Stimulated activated CD8-positive, alpha-beta memory T cell treated with anti-CD3 and anti-CD28 coated beads, Interleukin-7, amount 100 ng/mL, for 1 hour (primary cell): Measurements from ENCODE around the gene COL23A1.
A peak's percentile ranks its signal among the peaks of the same experiment; 100 is the strongest.

ENCODE experiments used
- DNase-seq, 2 donors: peaks; one replicate each; pipeline ENCODE4 v3.0.0-alpha.2; 2020; ENCODE audit warnings: low read depth in 2 of 2

COL23A1 gene

DNA sequence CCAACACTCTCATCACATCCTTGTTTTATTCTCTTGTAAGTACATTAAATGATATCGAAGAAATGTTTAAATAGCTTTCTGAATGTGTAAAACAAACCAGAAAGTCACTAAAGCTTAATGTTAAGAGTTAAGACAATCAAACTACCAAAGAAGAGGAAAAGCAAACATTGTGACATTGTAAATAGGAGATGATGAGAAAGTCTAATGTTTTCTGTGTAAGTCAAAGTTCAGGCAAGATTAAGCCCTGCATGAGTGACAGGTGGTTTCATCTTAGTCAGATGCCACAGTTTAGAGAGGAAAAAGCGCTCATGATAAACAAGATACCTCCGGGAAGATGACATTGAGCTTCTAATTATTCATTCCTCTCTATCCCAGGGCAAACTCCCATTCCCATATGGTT lies 306.7 kb downstream of the COL23A1 start:
- no peak for DNase-seq

DNA sequence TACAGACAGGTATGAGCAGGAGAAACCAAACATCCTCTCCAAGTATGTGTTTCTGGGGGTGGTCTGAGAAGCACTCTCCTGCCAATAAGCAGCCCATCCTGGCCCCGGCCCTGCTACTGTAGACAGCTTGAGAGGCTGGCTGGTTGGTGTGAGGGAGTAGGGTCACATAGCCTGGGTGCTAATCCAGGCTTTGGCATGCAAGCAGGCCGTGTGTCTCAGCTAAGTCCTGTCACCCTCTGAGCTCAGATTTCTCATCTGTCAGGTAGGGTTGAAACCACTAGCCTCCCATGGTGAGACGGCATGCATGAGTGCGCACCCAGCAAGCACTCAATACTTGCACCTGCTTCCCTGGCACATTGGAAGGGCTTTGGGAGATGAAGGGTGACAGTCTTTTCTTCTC lies 307.8 kb downstream of the COL23A1 start:
- no peak for DNase-seq

DNA sequence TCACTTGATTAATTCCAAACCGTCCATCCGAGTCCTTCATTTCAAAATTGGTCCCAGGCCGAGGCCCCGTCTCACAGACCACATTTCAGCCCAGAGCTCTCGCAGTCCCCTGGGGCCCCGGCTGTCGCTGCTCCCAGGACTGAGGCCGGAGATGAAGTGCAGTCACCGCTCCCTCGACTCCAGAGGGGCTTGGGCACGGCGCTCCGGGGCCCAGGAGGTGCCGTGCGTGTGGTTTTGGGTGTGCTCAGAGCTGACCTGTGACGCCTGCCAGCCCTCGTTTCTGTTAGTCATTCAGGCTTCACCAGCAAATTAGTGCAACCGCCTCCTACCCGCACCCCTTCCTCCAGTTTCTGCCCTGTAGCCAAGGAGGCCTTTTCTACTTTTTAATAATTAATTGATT lies 308.9 kb downstream of the COL23A1 start:
- DNase-seq, result no peak

DNA sequence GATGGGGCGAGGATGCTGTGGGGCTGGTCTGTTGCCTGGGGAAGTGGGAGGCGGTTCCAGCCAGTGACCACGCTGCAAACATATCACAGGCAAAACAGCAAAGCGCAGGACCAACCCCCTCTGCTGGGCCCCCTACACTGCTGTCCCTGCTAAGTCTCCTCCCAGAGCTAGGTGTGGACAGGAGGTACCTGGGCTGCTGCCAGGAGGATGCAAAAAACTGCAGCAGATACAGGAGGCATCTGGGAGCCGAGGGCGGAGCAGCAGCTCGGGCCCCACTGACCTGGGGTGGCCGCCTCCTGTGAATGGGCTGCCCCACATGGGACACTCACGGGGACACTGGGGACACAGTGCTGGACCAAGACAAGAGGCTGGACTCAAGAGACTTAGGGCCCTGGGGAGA lies 309.6 kb downstream of the COL23A1 start:
- no peak for DNase-seq

DNA sequence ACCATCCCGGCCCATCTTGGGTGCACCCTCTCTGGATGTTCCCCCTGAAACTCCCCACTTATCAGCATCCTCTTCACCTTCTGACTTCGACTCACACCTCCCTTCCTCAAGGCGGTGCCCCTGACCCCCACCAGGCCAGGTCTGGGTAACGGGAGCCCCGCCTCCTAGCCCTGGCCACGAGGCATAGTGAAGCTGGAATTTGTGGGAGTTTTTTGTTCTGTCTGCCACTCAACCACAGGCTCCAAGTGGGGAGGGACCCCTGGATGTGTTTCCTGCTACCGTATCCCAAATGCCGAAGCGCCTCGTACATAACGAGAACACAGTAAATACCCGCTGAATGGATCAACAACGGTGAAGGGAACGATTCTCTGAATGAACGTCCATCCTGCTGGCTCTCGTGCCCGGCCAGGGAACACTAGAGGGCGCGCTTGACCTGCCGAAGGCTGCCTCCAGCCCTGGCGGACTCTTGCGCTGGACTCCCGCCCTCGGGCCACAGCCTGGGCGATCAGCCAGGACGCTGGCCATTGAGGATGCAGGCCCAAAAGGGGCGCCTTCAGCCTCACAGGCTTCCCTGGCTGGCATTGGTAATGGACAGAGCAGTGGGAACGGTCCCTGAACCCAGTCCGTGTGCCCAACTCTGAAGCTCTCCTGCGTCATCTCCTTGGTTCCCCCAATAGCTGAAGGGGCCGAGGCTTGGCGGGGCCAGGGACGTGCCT lies 310.3 kb downstream of the COL23A1 start:
- peak; percentile 23 to 35 for DNase-seq

DNA sequence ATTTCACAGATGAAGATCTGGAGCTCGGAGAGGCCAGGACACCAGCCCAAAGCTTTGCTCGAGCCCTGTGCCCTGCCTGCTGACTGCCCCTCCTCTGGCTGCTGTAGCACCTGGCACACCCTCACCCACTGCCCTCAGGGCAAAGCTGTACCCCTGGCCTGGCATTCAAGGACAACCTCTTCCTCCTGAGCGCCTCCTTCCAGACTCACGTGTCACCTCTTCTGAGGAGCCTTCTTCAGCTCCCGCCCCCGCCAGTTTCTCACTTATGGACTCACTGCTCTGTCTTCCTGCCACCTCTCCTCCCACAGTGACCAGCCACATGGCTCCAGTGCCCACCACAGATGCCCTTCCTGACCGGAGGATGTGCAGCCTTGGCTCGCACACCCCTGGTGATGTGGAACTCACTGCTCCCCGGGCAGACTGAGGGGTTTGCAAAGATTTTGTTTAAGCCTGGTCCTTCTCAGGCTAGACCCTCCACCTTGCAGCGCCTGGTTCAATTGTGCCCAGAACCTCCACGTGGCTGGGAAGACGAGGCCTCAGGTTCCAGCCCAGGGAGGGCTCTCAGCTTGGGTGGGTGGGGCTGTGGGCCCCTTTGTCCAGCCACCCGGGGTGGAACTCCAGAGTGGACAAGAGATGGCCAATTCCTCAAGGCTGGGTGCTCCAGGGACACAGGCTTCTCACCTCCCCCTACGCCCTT lies 311.0 kb downstream of the COL23A1 start:
- DNase-seq, result no peak

DNA sequence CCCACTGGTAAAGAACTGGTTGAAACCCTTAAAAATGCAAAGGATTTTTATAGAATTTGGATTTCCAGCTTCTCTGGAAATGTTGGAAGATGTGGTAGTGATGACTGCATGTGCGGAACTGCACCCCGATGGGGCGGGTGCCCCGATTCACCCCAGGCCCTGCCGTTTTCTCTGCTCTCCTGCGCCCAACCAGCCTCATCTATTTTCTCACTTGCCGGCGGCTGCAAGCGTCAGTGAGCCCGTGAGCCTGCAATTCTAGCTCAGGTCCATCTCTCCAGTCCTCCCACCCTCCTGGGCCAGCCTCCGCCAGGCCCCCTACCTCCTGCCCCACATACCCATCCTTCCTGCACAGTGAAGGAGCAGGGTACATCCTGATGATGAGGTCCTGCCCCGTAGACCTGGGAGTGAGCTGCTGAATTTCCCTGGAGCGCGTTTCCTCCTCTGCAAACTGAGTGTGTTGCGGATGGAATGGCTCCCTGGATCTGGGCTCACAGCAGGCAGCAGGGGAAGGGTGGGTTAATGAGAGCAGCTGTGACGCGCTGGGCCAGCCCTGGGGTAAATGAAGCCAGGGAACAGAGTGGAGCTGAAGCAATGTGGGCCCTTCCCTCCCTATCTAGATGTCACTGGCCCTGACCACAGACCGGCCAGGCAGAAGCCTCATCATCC lies 311.7 kb downstream of the COL23A1 start:
- no peak for DNase-seq

DNA sequence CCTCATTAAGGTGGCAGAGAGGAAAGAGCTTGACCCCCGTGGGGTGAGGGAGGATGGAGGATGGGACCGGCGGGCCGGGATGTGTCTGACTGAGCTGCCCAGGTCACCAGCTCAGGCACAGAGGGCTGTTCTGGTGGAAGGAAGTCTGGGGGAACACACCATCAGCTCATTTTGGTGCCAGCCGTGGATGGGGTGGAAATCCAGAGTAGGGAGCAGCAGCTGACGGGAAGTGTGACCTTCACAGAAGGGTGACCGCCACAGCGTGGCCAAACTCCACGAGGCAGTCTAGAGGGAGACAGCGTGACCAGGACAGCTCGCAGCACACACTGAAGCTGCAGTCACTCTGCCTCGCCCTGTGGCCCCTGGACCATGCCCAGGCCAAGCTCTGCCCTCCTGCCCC lies 312.3 kb downstream of the COL23A1 start:
- no peak for DNase-seq

DNA sequence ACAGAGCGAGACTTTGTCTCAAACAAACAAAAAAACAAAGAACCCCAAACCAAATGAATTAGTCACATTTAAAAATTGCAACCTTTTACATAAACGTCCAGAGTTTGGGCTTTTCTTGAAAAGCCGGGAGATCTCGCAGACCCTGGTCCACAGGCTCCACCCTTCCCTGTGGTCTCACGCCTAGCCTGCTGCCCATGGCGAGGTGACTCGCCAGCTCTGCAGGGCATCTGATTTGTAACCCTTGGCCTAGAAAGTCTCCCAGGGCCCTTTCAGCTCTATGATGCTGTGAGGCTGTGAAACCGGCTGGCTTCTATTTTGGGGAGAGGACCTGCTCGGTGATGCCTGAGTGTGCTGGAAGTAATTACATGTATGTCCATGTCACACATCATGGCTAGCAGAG lies 312.8 kb downstream of the COL23A1 start:
- no peak for DNase-seq

DNA sequence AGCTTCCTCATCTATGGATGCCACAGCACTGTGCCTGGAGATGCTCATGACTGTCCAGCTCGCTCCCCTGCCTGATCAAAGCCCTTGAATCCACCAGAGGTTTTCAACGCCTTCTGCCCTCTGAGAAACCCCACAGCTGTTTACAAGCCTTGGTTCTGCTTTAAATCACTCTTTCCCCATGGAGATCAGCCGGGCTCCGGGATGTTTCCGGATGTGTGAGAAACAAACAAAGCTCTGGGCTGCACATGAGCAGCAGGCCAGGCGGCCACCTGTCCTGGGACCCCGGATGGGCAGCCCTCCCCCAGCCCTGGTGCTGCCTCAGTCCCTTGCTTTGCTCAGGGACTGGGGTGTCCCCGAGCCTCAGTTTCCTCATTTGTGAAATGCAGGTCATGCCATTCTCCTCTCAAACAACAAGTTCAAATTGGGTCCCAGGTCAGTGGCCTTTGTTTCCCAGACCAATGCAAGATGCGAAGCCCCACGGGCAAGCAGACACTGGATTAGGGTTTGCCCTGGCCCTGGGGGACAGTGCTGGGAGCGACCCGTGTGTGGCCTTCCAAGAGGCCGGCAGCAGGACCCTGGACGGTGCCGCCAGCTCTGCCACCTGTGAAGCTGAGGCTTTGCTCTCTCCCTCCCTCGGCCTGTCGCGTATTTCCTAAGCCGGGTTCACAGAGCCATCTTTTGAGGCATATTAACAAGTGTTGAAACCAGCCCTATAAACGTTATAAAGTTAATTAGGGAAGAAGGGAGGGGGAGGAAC lies 315.2 kb downstream of the COL23A1 start:
- DNase-seq, result no peak

DNA sequence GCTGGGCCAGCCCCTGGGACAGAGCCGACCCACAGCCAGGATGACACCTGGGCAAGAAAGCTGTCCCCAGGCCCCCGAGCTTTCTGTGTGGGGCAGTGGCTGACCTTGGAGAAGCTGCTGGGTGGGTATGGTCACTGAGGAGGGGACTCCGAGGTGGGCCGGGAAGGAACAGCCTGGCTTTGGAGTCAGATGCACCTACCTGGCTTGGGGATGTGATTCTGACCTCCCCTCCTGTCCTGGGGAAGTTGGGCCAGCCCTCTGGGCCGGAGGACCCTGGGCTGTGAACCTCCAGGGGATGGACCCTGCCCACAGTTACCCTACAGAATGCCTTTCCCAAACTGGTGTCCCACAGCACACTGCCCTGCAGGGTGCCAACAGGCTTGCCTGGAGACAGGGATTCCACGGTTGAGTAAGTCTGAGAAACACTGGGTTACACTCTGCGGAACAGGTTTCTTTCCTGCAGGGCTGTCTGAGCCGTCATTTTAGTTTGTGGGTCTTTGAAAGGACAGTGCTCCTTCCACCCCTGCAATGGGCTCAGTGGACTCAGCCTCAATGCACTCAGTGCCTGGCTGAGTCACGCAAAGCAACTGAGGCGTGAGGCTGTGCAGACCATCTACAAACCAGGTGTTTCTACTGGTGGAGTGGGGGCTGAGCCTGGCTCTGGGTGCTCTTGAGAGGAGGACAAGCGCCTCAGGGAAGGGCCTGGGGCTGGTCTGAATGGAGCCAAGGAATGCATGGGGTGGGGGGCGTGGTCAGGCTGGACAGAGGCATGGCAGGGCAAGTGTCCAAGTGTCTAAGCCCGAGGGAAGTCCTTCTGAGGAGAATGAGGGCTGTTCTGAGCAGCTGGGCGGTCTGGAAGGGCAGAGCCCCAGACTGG lies 316.3 kb downstream of the COL23A1 start:
- DNase-seq, result no peak

DNA sequence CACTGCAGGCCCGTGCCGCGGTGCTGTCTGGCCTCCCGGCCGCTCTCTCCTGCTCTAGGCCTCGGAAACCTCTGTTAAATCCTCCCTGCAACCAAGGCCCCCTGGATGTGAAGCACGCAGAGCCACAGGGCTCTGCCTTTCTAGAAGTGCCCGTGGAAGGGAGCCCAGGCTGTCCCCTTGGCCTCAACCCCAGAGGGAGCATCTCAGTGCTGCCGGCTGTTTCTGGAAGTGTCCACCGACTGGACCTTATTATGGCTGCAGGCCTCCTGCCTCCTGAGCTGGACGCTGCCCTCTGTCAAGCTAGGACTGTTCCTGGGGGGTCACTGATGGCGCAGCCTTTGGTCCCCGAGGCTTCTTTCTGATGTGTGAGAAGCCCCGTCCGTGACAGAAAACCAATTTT lies 317.2 kb downstream of the COL23A1 start:
- no peak for DNase-seq

DNA sequence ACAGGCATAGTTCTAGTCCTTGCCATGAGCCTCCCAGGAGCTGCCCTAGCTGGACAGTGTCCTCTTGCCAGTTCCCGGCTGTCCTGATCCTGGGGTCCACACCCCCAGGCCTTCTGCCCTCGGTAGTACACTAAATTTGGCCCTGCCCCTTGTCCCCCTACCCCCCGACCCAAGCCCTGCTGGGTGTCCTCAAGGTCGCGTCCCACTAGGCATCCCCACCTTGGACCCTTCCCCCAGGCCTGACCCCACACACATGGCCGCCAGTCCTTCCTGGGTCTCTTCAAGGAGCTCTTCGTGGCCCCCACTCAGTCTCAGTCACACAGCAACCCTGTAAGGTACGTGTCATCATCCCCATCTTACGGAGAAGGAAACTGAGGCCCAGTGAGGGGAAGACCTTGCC lies 317.6 kb downstream of the COL23A1 start:
- DNase-seq, result no peak

DNA sequence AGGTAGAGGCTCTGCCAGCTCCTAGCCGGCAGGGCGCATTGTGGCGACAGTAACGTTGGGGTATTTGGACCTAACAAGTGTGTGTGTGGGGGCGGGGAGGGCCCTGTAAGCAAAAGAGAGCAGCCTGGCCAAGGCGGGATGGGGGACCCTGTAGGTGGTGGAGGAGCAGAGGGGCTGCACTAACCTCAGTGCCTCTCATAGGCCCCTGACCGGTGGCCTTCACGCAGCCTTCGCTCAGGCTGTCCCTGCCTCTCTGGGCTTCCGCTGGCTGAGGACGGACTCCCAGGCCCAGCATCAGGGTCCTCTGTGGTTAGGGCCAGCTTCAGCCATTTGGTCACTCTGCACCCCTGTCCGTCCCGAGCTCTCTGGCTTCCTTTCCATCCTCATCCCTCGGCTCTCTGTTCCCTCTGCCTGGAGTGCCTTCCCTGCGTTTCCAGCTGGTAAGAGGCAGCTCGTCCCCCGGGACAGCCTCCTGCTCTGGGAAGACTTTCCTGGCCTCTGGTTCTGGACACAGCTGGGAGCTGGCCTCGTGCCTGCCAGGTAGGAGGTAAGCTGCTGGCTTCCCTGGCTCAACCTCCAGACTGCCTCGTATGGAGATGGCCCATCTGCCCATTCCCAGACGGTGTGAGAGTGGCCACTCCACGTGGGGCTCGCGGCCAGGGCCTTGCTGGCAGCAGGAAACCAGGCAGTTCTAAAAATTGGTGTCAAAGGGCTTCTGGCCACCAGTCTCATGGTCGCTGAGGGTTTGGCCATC lies 318.3 kb downstream of the COL23A1 start:
- no peak for DNase-seq

DNA sequence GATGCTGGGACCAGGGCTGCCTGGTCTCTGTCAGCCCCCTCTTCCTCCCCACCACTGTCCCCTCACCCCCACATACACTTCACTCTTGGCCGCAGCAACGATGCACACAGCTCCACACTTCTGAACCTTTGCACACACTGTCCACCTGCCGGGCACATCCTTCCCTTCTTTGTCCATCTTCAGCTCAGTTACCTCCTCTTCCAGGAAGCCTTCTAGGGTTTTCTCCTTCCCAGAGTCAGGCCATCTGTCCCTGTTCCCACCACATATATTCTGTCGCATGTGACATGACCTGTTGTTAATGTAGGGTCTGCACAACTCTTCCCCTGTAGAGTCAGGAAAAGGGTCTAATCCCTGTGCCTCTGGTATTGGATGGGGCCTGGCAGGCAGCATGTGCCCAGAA lies 319.0 kb downstream of the COL23A1 start:
- DNase-seq, result no peak

DNA sequence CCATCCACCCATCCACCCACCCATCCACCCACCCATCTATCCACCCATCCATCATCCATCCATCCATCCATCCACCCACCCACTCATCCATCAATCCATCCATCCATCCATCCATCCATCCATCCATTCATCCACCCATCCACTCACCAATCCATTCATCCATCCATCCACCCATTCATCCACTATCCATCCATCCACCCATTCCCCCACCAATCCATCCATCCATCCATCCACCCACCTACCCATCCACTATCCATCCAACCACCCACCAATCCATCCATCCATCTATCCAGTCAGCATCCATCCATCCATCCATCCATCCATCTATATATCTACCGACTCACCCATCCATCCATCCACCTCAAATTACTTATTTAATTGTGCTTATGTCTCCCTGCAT lies 320.7 kb downstream of the COL23A1 start:
- DNase-seq, result no peak

DNA sequence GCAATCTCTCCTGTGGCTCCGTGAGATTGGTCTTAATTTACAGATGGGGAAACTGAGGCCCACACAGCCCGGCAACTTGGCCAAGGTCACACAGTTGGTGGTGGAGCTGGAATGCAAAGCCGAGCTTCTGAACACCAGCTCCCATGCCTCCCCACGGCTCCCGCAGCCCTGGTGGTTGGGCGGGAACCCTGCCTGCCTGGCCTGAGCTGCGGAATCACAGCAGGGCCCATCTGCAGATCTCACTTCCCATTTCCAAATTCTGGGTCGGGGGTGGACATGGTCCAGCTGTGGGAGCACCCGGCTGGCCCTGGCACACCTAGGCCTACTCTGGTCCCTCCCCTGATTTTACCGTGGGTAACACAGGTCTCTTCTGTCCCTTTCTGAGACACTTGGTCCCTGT lies 322.3 kb downstream of the COL23A1 start:
- no peak for DNase-seq

DNA sequence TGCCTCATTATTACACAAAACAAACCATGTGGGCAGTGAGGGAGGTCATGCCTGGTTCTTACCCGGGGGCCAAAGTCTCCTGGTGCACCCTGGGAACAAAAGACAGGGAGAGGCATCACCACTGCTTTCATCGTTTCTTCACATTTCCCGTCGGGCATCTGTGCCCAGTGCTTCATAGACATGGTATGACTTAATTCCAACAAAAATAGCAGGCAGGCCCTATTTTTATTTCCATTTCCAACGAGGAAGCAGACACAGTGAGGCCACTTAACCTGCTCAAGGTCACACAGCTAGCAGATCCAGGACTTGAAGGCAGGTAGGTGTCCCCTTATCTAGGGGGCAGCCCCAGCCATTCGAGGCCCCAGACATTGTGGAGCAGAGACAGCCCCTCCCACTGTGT lies 322.9 kb downstream of the COL23A1 start:
- DNase-seq, result no peak

DNA sequence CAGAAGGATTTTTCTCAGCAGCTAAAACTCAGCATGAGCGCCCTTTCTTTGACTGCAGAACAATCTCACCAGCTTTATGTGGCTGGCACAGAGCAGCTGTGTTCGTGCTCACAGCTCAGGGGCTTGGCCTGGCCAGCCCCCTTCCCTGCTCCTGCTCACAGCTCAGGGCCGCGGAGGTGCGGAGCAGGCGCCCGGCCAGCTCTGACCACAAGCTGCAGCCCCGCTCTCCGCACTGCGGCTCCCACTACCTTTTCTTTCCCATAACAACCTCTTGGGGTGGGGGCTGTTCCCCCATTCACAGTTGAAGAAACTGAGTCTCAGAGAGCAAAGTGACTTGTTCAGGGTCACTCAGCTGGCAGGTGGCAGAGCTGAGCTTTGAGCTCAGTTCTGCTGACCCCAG lies 323.6 kb downstream of the COL23A1 start:
- DNase-seq, result no peak

DNA sequence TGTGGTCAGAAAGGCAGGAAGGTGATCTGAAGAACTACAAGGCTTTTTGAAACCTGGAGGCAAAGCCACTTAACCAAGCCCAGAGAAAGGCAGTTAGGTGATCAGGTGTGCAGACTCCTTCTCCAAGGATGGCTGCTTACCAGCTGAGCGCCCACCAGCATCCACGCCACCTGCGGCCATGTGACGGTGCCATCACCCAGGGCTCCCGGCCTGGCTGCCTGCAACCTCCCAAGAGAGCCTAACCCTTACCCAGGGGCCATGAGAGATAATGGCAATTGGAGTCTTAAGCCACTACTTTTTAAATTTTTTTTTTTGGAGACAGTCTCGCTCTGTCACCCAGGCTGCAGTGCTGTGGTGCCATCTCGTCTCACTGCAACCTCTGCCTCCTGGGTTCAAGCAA lies 324.4 kb downstream of the COL23A1 start:
- no peak for DNase-seq

DNA sequence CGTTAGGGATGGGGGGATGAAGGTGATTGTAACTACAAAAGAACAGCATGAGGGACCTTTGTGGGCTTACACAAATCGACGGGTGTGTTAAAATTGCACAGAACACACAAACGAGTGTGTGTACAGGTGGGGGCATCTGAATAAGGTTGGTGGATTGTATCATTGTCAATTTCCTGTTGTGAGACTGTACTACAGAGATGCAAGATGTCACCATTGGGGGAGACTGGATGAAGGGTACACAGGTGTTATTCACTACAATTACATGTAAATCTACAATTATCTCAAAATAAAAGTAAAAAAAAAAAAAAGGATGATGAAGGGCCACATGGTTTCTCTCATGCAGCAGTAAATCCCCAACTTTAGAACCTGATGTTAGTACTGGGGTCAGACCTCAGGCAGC lies 326.1 kb downstream of the COL23A1 start:
- DNase-seq, result no peak
